ENCODE measurements around the gene TRAFD1.

DNA sequence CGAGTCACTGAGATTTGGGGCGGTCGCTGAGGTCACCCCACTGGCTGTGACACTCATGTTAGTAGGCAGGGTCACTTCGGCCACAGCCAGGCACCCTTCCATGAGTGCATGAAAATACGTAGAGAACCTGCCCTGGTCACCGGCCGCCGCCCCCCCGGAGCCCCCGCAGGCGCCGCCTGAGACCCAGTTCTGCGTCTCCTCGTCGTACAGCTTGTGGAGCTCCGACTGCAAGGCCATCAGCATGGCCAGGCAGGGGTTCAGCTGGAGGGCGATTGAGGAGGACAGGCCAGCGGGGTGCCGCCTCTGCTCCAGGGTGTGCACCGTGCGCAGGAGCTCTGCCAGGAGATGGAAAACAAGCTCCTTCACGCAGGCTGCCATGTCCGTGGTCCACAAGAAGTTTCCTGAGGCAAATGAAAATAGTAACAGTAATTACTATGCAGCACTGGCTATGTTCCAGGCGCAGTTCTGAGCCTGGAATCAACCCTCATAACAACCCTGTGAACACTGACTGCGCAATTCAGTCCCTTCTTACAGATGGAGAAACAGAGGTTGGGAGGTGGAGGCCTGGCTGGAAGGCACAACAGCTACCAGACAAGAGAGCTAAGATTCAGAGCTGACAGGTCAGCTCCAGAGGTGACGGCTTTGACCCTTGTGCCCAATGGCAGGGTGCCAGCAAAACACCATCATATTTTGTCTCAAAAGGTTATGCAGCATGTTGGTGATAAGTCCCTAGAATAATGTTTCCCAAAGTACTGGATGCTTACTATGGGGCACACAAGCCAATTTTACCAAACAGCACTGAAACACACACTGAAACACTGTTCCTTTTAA is 59.9 kb downstream of the TRAFD1 start:
- TF ChIP-seq, protein P1, sequence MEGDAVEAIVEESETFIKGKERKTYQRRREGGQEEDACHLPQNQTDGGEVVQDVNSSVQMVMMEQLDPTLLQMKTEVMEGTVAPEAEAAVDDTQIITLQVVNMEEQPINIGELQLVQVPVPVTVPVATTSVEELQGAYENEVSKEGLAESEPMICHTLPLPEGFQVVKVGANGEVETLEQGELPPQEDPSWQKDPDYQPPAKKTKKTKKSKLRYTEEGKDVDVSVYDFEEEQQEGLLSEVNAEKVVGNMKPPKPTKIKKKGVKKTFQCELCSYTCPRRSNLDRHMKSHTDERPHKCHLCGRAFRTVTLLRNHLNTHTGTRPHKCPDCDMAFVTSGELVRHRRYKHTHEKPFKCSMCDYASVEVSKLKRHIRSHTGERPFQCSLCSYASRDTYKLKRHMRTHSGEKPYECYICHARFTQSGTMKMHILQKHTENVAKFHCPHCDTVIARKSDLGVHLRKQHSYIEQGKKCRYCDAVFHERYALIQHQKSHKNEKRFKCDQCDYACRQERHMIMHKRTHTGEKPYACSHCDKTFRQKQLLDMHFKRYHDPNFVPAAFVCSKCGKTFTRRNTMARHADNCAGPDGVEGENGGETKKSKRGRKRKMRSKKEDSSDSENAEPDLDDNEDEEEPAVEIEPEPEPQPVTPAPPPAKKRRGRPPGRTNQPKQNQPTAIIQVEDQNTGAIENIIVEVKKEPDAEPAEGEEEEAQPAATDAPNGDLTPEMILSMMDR (IDR thresholded peaks at IDR 0.05): no peak
- no peak for TF ChIP-seq POLR2A (IDR thresholded peaks at IDR 0.05)

Data from esophagus squamous epithelium (tissue), 4 donors.